ACC112 (cell line): Measurements from ENCODE around the gene SLC45A2.
A peak's percentile ranks its signal among the peaks of the same experiment; 100 is the strongest.
"Not testable (repeated sequence)": the region's sequence is repeated elsewhere in the genome, so short reads cannot be mapped to it uniquely, and the experiment has no call there.

Experiments
- H2AFZ ChIP-seq: fragments of 200-600 bp; sonication (generic); one replicate; pipeline ENCODE4 v1.6.0; 2017; ENCODE audit warnings: antibody characterized with exemption, low read length; ENCODE audit not compliant: unreplicated experiment
- H3K27ac ChIP-seq: fragments of 200-600 bp; sonication (generic); 2 replicates; pipeline ENCODE4 v1.5.1; 2014; ENCODE audit warnings: low read depth, mild to moderate bottlenecking, antibody characterized with exemption, low read length, moderate library complexity
- H3K27me3 ChIP-seq: fragments of 200-600 bp; sonication (generic); 2 replicates; pipeline ENCODE4 v1.6.1; 2014; ENCODE audit warnings: mild to moderate bottlenecking, antibody characterized with exemption, low read length, moderate library complexity, mixed read lengths; ENCODE audit not compliant: insufficient read depth
- H3K36me3 ChIP-seq: fragments of 200-600 bp; sonication (generic); 2 replicates; pipeline ENCODE4 v1.6.1; 2016; ENCODE audit warnings: mild to moderate bottlenecking, antibody characterized with exemption, low read length, moderate library complexity, mixed read lengths; ENCODE audit not compliant: insufficient read depth
- H3K4me1 ChIP-seq: fragments of 200-600 bp; sonication (generic); one replicate; pipeline ENCODE4 v1.6.1; 2016; ENCODE audit warnings: low read length, mixed read lengths; ENCODE audit not compliant: insufficient read depth, unreplicated experiment, control insufficient read depth
- H3K4me3 ChIP-seq: fragments of 200-600 bp; sonication (generic); 2 replicates; pipeline ENCODE4 v1.5.1; 2014; ENCODE audit warnings: mild to moderate bottlenecking, low read depth, low read length
- H3K79me2 ChIP-seq: fragments of 200-600 bp; sonication (generic); one replicate; pipeline ENCODE4 v1.6.0; 2016; ENCODE audit warnings: low read length; ENCODE audit not compliant: control insufficient read depth, unreplicated experiment, insufficient read depth

The SLC45A2 gene

DNA sequence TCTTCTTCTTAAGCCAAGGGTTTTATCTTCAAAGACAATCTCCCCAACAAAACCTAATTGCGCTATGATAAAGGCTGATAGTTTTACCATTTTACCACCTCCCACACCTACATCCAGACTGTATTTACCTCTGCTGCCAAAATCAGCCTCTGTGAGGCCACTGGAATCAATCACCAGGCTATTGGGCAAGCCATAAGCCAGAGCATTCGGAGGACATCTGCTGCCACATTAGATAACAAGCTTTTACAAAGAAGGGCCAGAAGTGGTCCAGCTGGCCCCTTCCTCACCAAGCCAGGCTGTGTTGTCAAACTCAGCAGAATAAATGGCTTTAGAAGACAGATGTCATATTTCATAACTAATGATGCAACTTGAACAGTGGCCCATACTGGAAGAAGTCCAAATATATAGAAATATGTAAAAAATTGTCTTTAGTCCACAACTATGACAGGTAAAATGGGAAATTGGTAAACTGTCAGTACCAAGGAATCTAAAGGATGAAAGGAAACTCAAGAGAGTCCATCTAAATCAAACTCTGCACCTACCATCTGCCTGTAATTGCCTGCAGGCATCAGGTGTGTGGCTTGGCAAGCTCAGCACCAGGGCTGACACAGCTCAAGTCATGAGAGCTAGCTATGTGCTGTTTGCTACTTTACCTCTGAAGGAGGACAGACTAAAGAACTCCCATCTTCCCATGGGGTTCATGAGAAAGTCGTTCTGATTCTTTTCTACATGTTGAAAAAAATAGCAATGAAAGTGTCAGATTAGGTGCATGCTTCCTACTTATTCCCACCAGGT, 16.1 kb downstream of the SLC45A2 start:
- H3K4me1 ChIP-seq = no peaks in the 10 kb centered on the region
- no peaks in the 10 kb centered on the region for H3K36me3 ChIP-seq

DNA sequence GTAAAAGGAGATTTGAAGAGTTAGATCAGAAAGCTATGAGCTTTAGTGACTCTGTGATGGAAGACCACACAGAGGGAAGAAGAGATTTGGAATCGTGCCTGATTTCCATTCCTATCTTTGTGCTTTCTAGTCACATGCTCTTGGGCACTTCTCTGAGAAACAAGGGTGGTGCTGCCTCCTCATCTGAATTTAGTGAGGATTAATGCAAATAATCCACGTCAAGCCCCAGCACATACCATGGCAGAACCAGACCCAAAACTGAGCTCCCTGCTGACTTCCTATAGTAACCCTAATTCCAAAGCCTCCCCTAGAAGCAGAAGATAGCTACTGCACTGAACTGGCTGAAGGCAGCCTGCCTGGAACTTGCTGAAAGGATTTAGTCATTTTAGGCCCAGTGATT, 17.7 kb downstream of the SLC45A2 start:
- H3K27me3 ChIP-seq = no peaks in the 10 kb centered on the region; the same call in 1 of the 2 replicates
- H3K79me2 ChIP-seq = no peaks in the 10 kb centered on the region
- no peaks in the 10 kb centered on the region for H3K4me1 ChIP-seq
- H3K4me3 ChIP-seq = no peak overlapping the region
- H3K36me3 ChIP-seq = no peaks in the 10 kb centered on the region
- H3K27ac ChIP-seq = no peak overlapping the region
- no peak overlapping the region for H2AFZ ChIP-seq

More for the DNA sequence above, 16.1 kb downstream of the SLC45A2 start:
- Histone ChIP-seq H2AFZ (no peak overlapping the region), H3K27me3 (no peaks in the 10 kb centered on the region), H3K4me3 (no peak overlapping the region), H3K79me2 (no peaks in the 10 kb centered on the region), H3K27ac (no peak overlapping the region)

DNA sequence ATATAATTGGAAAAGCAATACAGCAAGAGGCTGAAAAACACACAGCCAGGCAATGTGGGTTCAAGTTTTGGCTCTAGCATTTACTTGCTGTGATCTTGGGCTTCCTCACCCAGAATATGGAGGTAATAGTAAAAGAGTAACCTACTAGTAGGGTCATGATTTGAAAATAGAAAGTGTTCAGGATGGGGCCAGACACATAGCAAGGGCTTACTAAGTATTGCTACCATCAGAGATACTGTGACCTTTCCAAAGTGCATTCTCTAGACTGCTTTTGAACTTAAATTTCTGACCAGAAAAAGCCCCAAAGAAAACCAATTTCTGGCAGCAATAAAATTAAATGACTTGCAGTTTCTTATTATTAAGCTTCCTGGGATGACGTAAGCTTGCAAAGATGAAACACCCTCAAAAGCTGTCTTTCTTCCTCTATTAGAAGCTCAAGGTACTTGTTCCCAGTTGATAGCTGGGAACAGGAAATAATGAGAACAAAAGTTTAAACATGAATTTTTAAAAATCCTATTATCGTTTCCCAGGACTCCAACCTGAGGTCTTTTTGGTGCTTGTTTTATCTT, 20.3 kb downstream of the SLC45A2 start:
- H3K4me1 ChIP-seq = no peaks in the 10 kb centered on the region
- H3K79me2 ChIP-seq = no peaks in the 10 kb centered on the region
- H3K36me3 ChIP-seq = no peaks in the 10 kb centered on the region
- no peak overlapping the region for H3K27ac ChIP-seq
- peaks cover 3% of the 10 kb centered on the region; the same call in 1 of the 2 replicates for H3K27me3 ChIP-seq
- no peak overlapping the region for H3K4me3 ChIP-seq
- no peak overlapping the region for H2AFZ ChIP-seq

DNA sequence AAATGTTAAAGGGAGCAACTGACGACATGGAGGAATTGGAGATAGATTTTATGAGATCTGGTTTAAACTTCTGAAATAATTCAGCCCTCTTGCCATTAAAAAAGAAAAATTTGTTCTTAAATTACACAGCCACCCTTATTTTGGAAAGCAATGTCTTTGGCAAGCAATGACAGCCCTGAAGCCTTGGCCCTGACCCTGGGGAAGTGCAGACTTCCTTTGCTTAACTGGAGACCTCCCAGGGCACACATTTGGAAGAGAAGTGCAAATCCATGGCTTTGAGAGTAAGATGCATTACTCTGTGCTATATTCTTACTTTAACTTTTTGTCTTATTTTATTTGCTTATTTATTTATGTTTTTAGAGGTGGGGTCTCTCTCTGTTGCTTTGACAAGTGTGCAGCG, 26.3 kb downstream of the SLC45A2 start:
- H3K27me3 ChIP-seq = peaks cover 9% of the 10 kb centered on the region; the same call in 1 of the 2 replicates
- no peak overlapping the region for H3K27ac ChIP-seq
- H3K79me2 ChIP-seq = no peaks in the 10 kb centered on the region
- no peaks in the 10 kb centered on the region for H3K36me3 ChIP-seq
- no peaks in the 10 kb centered on the region for H3K4me1 ChIP-seq
- H2AFZ ChIP-seq = no peak overlapping the region
- H3K4me3 ChIP-seq = no peak overlapping the region

DNA sequence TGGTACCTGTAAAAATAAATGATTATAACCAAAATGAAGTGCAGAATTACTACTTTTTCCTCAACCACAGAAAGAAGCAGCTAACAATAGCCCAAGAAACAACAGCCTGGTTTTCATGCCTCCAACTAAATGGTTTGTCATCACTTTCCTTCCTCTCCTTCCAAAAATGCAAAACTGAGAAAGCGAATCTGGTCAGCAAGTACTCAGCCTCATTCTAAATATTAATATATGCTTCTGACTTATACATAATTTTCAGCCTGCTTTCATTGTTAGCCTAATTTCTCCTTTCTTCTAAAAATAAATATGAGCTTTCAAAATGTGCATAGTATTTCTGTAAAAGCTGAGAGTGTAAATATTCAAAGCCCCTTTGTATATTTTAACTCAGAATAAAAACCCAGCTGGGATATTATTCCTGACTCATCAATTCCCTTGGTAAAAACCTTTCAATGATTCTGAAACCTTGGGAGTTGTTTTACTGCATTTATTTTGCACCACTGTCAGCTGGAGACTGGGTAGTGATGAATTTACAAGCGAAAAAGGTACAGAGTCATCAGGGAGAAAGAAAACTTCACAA, 26.8 kb downstream of the SLC45A2 start:
- H3K4me1 ChIP-seq = no peaks in the 10 kb centered on the region
- no peaks in the 10 kb centered on the region for H3K36me3 ChIP-seq
- H3K27ac ChIP-seq = no peak overlapping the region
- no peak overlapping the region for H2AFZ ChIP-seq
- H3K79me2 ChIP-seq = no peaks in the 10 kb centered on the region
- H3K27me3 ChIP-seq = peaks cover 9% of the 10 kb centered on the region; the same call in 1 of the 2 replicates
- no peak overlapping the region for H3K4me3 ChIP-seq

DNA sequence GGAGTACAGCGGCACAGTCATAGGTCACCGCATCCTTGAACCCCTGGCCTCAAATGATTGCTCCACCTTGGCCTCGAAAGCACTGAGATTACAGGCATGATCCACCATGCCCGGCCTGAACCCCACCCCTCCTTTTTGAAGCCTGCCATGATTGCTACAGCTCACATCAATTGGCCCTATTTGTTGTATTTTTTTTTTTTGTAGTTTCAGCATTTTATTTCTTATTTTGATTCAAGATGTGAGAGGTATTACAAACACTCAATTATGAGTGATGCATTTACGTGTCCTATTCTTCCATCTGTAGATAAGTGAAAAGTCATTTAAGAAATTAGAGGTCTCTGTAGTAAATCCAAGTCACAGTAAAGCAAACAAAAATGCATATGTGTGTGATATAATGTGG, 32.3 kb downstream of the SLC45A2 start:
- not testable (repeated sequence) for H3K79me2 ChIP-seq

DNA sequence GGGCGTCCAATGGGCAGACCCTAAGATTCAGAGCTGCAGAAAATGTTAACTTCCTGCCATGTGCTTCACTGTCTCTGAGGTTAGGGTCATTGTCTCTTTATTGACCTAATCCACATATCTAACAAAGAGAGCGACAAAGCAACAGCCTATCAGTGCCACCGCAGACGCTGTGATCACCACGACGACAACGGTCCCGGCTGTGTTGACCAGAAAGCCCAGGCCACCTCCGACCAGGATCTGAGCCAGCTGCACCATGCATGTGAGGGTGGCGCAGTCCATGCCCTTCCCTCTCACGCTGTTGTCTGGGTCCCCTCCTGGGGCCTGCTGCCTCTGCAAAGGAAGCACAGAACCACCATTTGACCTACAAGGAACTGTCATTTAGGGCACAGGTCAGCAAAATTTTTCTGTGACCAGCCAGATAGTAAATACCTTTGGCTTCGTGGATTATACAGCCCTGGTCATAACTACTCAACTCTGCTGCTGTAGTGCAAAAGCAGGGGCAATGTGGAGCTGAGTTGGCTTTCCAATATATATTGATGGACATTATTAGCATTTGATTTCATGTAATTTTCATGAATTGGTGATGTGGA, 39.9 kb downstream of the SLC45A2 start:
- Histone ChIP-seq H3K36me3 (no peaks in the 10 kb centered on the region), H3K27me3 (peaks cover 87% of the 10 kb centered on the region), H2AFZ (no peak overlapping the region), H3K79me2 (no peaks in the 10 kb centered on the region), H3K4me3 (no peak overlapping the region), H3K4me1 (no peaks in the 10 kb centered on the region), H3K27ac (no peak overlapping the region)

More for the DNA sequence above, 32.3 kb downstream of the SLC45A2 start:
- not testable (repeated sequence) for H3K4me3 ChIP-seq, H3K27ac ChIP-seq, H3K36me3 ChIP-seq, H2AFZ ChIP-seq, H3K4me1 ChIP-seq
- H3K27me3 ChIP-seq = peaks cover 36% of the 10 kb centered on the region

DNA sequence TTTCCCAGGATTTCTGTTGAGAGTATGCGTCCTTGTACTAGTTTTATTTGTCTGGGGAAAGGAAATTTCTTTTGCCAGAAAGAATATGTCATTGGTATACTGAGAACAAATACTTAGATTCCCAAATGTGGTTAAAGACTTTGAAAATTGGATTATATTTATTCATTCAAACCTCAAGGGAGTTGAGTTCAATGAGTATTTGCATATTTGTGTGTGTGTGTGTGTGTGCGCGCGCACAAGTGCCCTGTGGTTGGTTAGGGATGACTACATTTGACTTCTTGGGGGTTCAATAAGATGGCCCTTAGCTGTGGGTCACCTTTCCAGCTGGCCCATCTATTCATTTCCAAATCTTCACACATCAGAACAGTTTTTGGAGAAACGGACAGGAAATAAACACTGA, 43.4 kb downstream of the SLC45A2 start:
- H3K36me3 ChIP-seq = no peaks in the 10 kb centered on the region
- H3K4me1 ChIP-seq = peaks cover 5% of the 10 kb centered on the region
- no peak overlapping the region for H3K27ac ChIP-seq
- H3K79me2 ChIP-seq = no peaks in the 10 kb centered on the region
- no peak overlapping the region for H3K4me3 ChIP-seq
- no peak overlapping the region for H2AFZ ChIP-seq
- H3K27me3 ChIP-seq = peaks cover 91% of the 10 kb centered on the region

DNA sequence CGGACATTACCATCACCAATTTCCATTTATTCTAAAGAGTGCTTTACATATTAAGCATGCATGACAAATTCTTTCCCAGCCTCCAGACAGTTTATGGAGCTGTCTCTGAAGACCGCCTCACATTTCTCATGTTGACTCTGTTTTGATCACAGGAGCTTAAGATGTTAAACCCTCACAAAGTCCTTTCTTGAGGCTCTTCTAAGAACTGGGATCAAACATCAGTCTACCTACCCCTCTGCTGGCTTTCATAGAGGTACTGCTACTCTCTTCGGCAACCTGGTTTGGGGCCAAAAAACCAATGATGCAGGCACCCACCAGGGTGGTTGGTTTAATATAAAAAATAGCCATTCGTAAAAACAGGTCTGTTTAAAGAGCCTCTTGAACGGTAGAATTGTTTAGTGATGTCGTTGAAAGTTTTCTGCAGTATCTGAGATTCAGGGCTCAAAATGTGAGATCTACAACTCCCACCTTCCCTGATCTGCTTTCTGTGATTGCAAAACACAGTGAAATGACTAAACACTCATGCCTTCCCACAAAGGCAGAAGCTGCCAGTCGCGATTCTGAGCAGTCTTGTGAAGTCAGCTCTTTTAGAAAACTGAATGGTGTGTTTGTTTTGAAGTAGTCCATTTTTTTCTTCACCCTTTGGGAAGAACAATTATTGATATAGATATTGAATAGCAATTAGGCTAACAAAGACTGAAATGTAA, 44.8 kb downstream of the SLC45A2 start:
- Histone ChIP-seq H3K4me1 (peaks cover 5% of the 10 kb centered on the region), H3K36me3 (no peaks in the 10 kb centered on the region), H3K27me3 (peaks cover 84% of the 10 kb centered on the region), H3K79me2 (no peaks in the 10 kb centered on the region), H3K27ac (no peak overlapping the region), H3K4me3 (no peak overlapping the region), H2AFZ (no peak overlapping the region)

DNA sequence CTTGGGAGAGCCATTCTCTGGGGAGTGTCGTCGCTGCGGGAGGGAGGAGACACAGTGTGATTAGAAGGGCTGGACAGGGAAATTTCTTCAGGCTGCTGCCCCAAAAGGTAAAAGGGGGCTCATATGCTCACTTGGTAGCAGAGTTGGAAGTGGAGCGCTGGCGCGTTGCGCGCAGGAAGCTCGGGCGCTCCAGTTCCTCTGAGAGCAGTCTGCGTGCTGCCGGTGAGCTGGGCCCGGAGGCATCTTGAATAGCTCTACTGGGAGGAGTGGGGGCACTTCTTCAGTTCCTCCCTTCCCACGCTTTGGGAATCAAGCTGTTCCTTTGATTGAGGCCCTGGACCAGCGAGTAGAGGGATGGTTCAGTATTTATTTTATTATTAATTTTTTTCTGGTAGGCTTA, 45.6 kb downstream of the SLC45A2 start:
- H3K36me3 ChIP-seq = no peaks in the 10 kb centered on the region
- H3K27me3 ChIP-seq = peaks cover 78% of the 10 kb centered on the region
- no peak overlapping the region for H3K27ac ChIP-seq
- peak overlapping the region; percentile 12; the same call in 1 of the 2 replicates for H3K4me3 ChIP-seq
- H2AFZ ChIP-seq = no peak overlapping the region
- H3K4me1 ChIP-seq = peaks cover 11% of the 10 kb centered on the region
- H3K79me2 ChIP-seq = no peaks in the 10 kb centered on the region
